A673 (cell line): ENCODE results near the gene TMEM184A. TPM values are rescaled to one million over a fixed set of nuclear protein-coding genes. Genes with fewer than 3 reads are reported as not detected.

Experiments
- BruUV-seq: library from RNA; stranded (reverse); fragments of 400-500 nt; replicated peaks from 2 replicates; lab custom pipeline; 2021; lab: Mats Ljungman, UMichigan
- CTCF ChIA-PET: fragments of 300-600 bp; sonication (Branson Sonifier 250); formaldehyde crosslinking; loops from one replicate; lab custom pipeline; 2022; ENCODE audit warnings: antibody characterized with exemption; lab: Charles Lee
- POLR2A ChIA-PET: fragments of 300-600 bp; sonication (Branson Sonifier 250); formaldehyde crosslinking; loops from one replicate; lab custom pipeline; 2022; ENCODE audit warnings: antibody characterized with exemption; ENCODE audit not compliant: low non-redundant PET; lab: Charles Lee
- DNase-seq: peaks from one replicate; pipeline ENCODE4 v3.0.0-alpha.2; 2015; ENCODE audit warnings: low spot score
- H3K27ac ChIP-seq: fragments of 200-600 bp; sonication (generic); 2 replicates; pipeline ENCODE4 v1.5.1; 2016; ENCODE audit warnings: mixed run types, low read depth, mild to moderate bottlenecking, mixed read lengths, antibody characterized with exemption, low read length; ENCODE audit not compliant: poor library complexity, severe bottlenecking
- H3K27me3 ChIP-seq: fragments of 200-600 bp; sonication (generic); replicated peaks from 2 replicates; pipeline ENCODE4 v1.6.1; 2017; ENCODE audit warnings: mixed run types, low read depth, mild to moderate bottlenecking, mixed read lengths, antibody characterized with exemption, low read length; ENCODE audit not compliant: insufficient read depth, poor library complexity
- H3K36me3 ChIP-seq: fragments of 200-600 bp; sonication (generic); 2 replicates; pipeline ENCODE4 v1.6.1; 2016; ENCODE audit warnings: mixed run types, mild to moderate bottlenecking, mixed read lengths, antibody characterized with exemption, low read length; ENCODE audit not compliant: insufficient read depth, poor library complexity, severe bottlenecking
- H3K4me1 ChIP-seq: fragments of 200-600 bp; sonication (generic); 2 replicates; pipeline ENCODE4 v1.6.1; 2017; ENCODE audit warnings: mixed run types, mild to moderate bottlenecking, mixed read lengths, antibody characterized with exemption, low read length; ENCODE audit not compliant: insufficient read depth, poor library complexity, severe bottlenecking
- H3K4me3 ChIP-seq: fragments of 200-600 bp; sonication (generic); 2 replicates; pipeline ENCODE4 v1.5.1; 2016; ENCODE audit warnings: low read depth, mixed run types, mild to moderate bottlenecking, mixed read lengths, low read length; ENCODE audit not compliant: poor library complexity, severe bottlenecking
- H3K9me3 ChIP-seq: fragments of 200-600 bp; sonication (generic); 2 replicates; pipeline ENCODE4 v1.6.1; 2016; ENCODE audit warnings: mixed run types, low read depth, mild to moderate bottlenecking, mixed read lengths, antibody characterized with exemption, low read length; ENCODE audit not compliant: poor library complexity, severe bottlenecking
- EZH2 ChIP-seq: fragments of 200-600 bp; sonication (generic); IDR thresholded peaks from 2 replicates; pipeline ENCODE4 v1.6.1; 2017; ENCODE audit warnings: borderline replicate concordance, low read depth, mild to moderate bottlenecking, mixed read lengths, antibody characterized with exemption, low read length; ENCODE audit not compliant: poor library complexity, severe bottlenecking
- intact Hi-C: fragments of 100-400 bp; cut with micrococcal nuclease; formaldehyde crosslinking; loops from one replicate; pipeline ENCODE4 v1.10.0; 2022; ENCODE audit not compliant: unreplicated experiment
- total RNA-seq: library from RNA; stranded (reverse); gene quantifications from 2 replicates; pipeline ENCODE4 v1.2.3, GENCODE V29; 2021
- TF ChIP-seq, protein P1 (sequence below): fragments of 300-800, 200-600 bp; sonication (generic); conservative IDR thresholded peaks from 2 replicates; pipeline ENCODE4 v1.5.1; 2017; ENCODE audit warnings: low read depth, mild to moderate bottlenecking, antibody characterized with exemption, low read length, moderate library complexity, mixed read lengths

Gene TMEM184A
- total RNA-seq, 1 experiment from 2014 or later: not detected

DNA sequence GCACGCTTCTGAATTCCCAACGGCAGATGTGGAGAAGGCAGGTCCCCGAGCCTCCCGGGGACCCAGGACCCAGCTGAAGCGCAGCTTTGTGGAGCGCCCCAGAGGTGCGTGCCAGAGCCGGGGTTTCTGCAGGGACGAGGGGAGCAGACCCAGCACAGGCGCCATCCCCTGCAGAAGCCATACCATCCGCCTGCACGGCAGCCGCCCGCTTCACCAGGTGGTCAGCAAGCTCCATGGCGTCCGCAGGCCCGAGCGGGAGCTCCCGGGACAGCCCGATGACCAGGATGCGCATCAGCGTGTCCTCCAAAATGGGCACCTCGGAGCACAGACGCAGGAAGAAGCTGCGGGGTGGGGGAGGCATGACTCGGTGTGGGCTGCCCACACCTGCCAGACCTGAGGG, 62.4 kb downstream of the TMEM184A start:
- CTCF ChIA-PET: no interaction called here
- no peaks in the 10 kb centered on the region for H3K27me3 ChIP-seq
- H3K4me1 ChIP-seq: no peaks in the 10 kb centered on the region
- TF ChIP-seq EZH2: no peak
- TF ChIP-seq, protein P1, sequence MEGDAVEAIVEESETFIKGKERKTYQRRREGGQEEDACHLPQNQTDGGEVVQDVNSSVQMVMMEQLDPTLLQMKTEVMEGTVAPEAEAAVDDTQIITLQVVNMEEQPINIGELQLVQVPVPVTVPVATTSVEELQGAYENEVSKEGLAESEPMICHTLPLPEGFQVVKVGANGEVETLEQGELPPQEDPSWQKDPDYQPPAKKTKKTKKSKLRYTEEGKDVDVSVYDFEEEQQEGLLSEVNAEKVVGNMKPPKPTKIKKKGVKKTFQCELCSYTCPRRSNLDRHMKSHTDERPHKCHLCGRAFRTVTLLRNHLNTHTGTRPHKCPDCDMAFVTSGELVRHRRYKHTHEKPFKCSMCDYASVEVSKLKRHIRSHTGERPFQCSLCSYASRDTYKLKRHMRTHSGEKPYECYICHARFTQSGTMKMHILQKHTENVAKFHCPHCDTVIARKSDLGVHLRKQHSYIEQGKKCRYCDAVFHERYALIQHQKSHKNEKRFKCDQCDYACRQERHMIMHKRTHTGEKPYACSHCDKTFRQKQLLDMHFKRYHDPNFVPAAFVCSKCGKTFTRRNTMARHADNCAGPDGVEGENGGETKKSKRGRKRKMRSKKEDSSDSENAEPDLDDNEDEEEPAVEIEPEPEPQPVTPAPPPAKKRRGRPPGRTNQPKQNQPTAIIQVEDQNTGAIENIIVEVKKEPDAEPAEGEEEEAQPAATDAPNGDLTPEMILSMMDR: no peak
- DNase-seq: no peak
- POLR2A ChIA-PET: no interaction called here
- intact Hi-C loops: no loop called here
- no peaks in the 10 kb centered on the region for H3K9me3 ChIP-seq
- BruUV-seq: no TSS peak
- no peak overlapping the region for H3K27ac ChIP-seq
- peaks cover 29% of the 10 kb centered on the region for H3K36me3 ChIP-seq
- H3K4me3 ChIP-seq: no peak overlapping the region

DNA sequence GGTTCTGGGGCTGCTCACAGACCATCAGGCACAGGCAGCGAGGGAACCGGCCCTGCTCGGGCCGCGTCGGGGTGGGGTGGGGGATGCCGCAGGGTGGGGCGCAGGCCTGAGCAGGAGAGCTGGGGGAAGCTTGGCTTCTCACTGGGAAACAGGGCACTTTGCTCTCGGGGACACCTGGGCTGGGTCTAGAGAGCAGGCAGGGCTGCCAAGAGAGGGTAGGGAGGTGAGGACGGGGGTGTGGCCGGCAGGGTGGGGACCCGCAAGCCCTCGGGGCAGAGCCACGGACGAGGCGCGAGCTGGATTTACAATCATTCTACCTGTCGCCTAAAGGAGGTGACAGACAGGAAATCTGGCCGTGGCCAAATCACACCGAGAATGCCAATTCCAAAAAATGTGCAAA, 62.9 kb downstream of the TMEM184A start:
- ChIA-PET POLR2A (no interaction called here), CTCF (no interaction called here)
- Histone ChIP-seq H3K9me3 (no peaks in the 10 kb centered on the region), H3K27ac (no peak overlapping the region), H3K4me3 (no peak overlapping the region), H3K4me1 (no peaks in the 10 kb centered on the region), H3K36me3 (peaks cover 30% of the 10 kb centered on the region), H3K27me3 (no peaks in the 10 kb centered on the region)
- no TSS peak for BruUV-seq
- DNase-seq: no peak
- intact Hi-C loops: no loop called here
- TF ChIP-seq EZH2: no peak
- TF ChIP-seq, protein P1: no peak

DNA sequence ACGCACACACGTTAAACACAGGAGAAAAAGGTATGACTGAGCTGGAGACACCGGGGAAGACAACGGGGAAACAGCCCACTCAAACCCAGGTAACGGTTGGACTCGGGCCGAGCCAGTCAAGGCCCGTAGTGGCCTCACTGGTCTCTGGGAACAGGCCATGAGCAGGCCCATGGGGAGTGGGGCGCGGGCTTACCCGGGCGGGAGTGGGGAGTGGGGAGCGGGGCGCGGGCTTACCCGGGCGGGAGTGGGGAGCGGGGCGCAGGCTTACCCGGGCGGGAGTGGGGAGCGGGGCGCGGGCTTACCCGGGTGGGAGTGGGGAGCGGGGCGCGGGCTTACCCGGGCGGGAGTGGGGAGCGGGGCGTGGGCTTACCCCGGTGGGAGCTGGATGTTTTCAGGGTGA, 63.4 kb downstream of the TMEM184A start:
- Histone ChIP-seq H3K9me3 (no peaks in the 10 kb centered on the region), H3K36me3 (peaks cover 29% of the 10 kb centered on the region), H3K4me1 (no peaks in the 10 kb centered on the region), H3K4me3 (no peak overlapping the region), H3K27ac (no peak overlapping the region), H3K27me3 (no peaks in the 10 kb centered on the region)
- BruUV-seq: no TSS peak
- TF ChIP-seq, protein P1: no peak
- TF ChIP-seq EZH2: no peak
- ChIA-PET CTCF (no interaction called here), POLR2A (no interaction called here)
- intact Hi-C loops: no loop called here
- no peak for DNase-seq

Other genes starting within 250 kb of the TMEM184A start
- 10.1 and 11.8 TPM in 2 replicates for gene MICALL2, start 96.7 kb downstream of the TMEM184A start, total RNA-seq
- gene INTS1, start 51.8 kb downstream of the TMEM184A start, total RNA-seq: 129 and 141 TPM in 2 replicates
- 14.6 and 16.7 TPM in 2 replicates for gene MAFK, start 25.5 kb downstream of the TMEM184A start, total RNA-seq
- 54.9 and 57.9 TPM in 2 replicates for gene PSMG3, start 13.8 kb upstream of the TMEM184A start, total RNA-seq
- 0.09 TPM in 1 of 2 replicates, not detected in the other for gene ELFN1, start 114.1 kb upstream of the TMEM184A start, total RNA-seq